ENCODE data around the gene OGT.

DNA sequence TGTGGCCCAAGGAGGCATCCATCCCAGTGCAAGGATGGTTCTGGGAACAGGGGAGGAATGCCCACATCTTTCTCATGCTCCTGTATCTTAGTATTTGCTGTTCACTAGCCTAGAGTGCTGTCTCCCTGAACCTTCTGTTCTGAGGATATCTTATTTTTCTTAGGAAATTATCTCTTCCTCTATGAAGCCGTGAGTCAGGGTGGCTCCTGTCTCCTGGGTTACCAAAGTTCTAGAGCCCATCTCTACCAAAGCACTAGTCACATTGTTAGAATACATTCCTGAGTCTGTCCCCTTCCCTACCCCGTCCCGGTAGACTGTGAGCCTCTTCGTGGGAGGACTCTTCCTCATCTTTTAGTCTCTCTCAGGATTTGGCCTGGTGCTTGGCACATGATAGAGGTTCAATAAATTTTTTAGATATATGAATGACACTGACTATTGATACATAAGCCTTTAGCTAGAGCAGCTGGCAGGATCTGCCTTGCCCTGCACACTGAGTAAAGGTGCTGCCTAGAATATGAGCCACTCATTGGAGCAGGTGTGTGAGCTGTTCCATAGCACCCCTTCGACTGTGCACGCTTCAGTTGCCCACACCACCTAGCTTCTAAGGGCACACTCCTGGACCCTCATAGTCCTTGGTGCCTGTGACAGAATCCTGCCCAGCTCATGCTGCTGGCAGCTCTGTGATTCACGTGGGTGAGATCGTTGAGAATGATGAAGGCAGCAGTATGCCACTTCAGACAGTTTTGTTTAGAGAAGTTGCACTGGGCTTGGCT is 72.1 kb downstream of the OGT start:
- no peak for TF ChIP-seq TAF1 (IDR thresholded peaks at IDR 0.05; ENCODE audit: borderline replicate concordance, low read depth, low read length)
- TF ChIP-seq KDM1A (IDR thresholded peaks at IDR 0.05; ENCODE audit: borderline replicate concordance): no peak

All from GM12878 (cell line).